ENCODE measurements around the gene PBX3. TPM values are rescaled to one million over a fixed set of nuclear protein-coding genes. Genes with fewer than 3 reads are reported as not detected.

PBX3 gene
- polyA plus RNA-seq, 1 donor (not counting 4 experiments of a cell fraction or from before 2014, with no cell fraction given): 26.3 TPM

- Histone ChIP-seq H3K4me1 (ENCODE audit: control insufficient read depth, extremely low read depth, insufficient read depth, low read length) (peaks cover 2% of the 10 kb centered on the region), H3K27ac (ENCODE audit: control insufficient read depth, insufficient read depth, low read length) (no peak overlapping the region), H3K9me1 (ENCODE audit: control insufficient read depth, extremely low read depth, insufficient read depth, low read length) (no peaks in the 10 kb centered on the region), H3K36me3 (ENCODE audit: control insufficient read depth in 2 of 2, extremely low read depth in 1 of 2, insufficient read depth in 2 of 2, low read length in 2 of 2) (no peaks in the 10 kb centered on the region), H4K20me1 (ENCODE audit: control insufficient read depth, extremely low read depth, insufficient read depth, low read length) (no peaks in the 10 kb centered on the region), H3K27me3 (ENCODE audit: control insufficient read depth, extremely low read depth, insufficient read depth, low read length) (no peaks in the 10 kb centered on the region), H3K4me3 (ENCODE audit: control insufficient read depth in 2 of 3, extremely low read depth in 1 of 3, insufficient read depth in 2 of 3, low read depth in 1 of 3, low read length in 3 of 3) (no peak overlapping the region), H3K9me3 (ENCODE audit: control insufficient read depth, low read depth, low read length) (no peaks in the 10 kb centered on the region), H3K79me2 (ENCODE audit: control insufficient read depth, insufficient read depth, low read length) (peaks cover 25% of the 10 kb centered on the region), H3K9ac (ENCODE audit: control insufficient read depth, extremely low read depth, insufficient read depth, low read length) (no peak overlapping the region), H2AFZ (ENCODE audit: control insufficient read depth, low read length) (no peak overlapping the region), H3K4me2 (ENCODE audit: control insufficient read depth, extremely low read depth, insufficient read depth, low read depth, low read length) (no peak overlapping the region)
- TF ChIP-seq CTCF (optimal IDR thresholded peaks at IDR 0.05 in 1 of 3, IDR thresholded peaks at IDR 0.05 in 1 of 3, conservative IDR thresholded peaks at IDR 0.05 in 1 of 3; ENCODE audit: extremely low read depth in 1 of 3, insufficient read depth in 2 of 3, low read length in 3 of 3) (no peak), EZH2 (IDR thresholded peaks at IDR 0.05; ENCODE audit: low read length) (no peak)
- FAIRE-seq (no peak), DNase-seq (ENCODE audit: low read depth, low spot score) (no peak)
- dilution Hi-C loops (cut with MboI; ENCODE audit: extremely low pct_ligation_motif_present, low sequenced_read_pairs): no loop called here
Observed at GRCh38 chr9:125863923-125864322, 116.8 kb downstream of the PBX3 start.

- H3K9ac ChIP-seq (ENCODE audit: control insufficient read depth, extremely low read depth, insufficient read depth, low read length): no peak overlapping the region
- no peaks in the 10 kb centered on the region for H3K9me1 ChIP-seq (ENCODE audit: control insufficient read depth, extremely low read depth, insufficient read depth, low read length)
- DNase-seq (ENCODE audit: low read depth, low spot score): no peak
- no peaks in the 10 kb centered on the region for H3K9me3 ChIP-seq (ENCODE audit: control insufficient read depth, low read depth, low read length)
- no peaks in the 10 kb centered on the region for H4K20me1 ChIP-seq (ENCODE audit: control insufficient read depth, extremely low read depth, insufficient read depth, low read length)
- dilution Hi-C loops (cut with MboI; ENCODE audit: extremely low pct_ligation_motif_present, low sequenced_read_pairs): no loop called here
- H3K27ac ChIP-seq (ENCODE audit: control insufficient read depth, insufficient read depth, low read length): no peak overlapping the region
- no peak overlapping the region for H3K4me3 ChIP-seq (ENCODE audit: control insufficient read depth in 2 of 3, extremely low read depth in 1 of 3, insufficient read depth in 2 of 3, low read depth in 1 of 3, low read length in 3 of 3)
- no peak for FAIRE-seq
- no peak overlapping the region for H2AFZ ChIP-seq (ENCODE audit: control insufficient read depth, low read length)
- H3K79me2 ChIP-seq (ENCODE audit: control insufficient read depth, insufficient read depth, low read length): peaks cover 10% of the 10 kb centered on the region
- no peaks in the 10 kb centered on the region for H3K36me3 ChIP-seq (ENCODE audit: control insufficient read depth in 2 of 2, extremely low read depth in 1 of 2, insufficient read depth in 2 of 2, low read length in 2 of 2)
- H3K4me2 ChIP-seq (ENCODE audit: control insufficient read depth, extremely low read depth, insufficient read depth, low read depth, low read length): no peak overlapping the region
- TF ChIP-seq CTCF (optimal IDR thresholded peaks at IDR 0.05 in 1 of 3, IDR thresholded peaks at IDR 0.05 in 1 of 3, conservative IDR thresholded peaks at IDR 0.05 in 1 of 3; ENCODE audit: extremely low read depth in 1 of 3, insufficient read depth in 2 of 3, low read length in 3 of 3) (no peak), EZH2 (IDR thresholded peaks at IDR 0.05; ENCODE audit: low read length) (no peak)
- no peaks in the 10 kb centered on the region for H3K27me3 ChIP-seq (ENCODE audit: control insufficient read depth, extremely low read depth, insufficient read depth, low read length)
- H3K4me1 ChIP-seq (ENCODE audit: control insufficient read depth, extremely low read depth, insufficient read depth, low read length): no peaks in the 10 kb centered on the region
Observed at GRCh38 chr9:125867751-125868415, 120.7 kb downstream of the PBX3 start.
